OCI-LY1 (cell line): ENCODE data around the gene CAD.

Experiments
- EZH2 ChIP-seq: fragments of 200-600 bp; sonication (generic), shearing (Covaris generic); IDR thresholded peaks from 2 replicates; pipeline ENCODE4 v1.8.0; 2017; ENCODE audit warnings: borderline replicate concordance, mixed run types, mild to moderate bottlenecking, antibody characterized with exemption, low read length, moderate library complexity, mixed read lengths
- TF ChIP-seq, protein P1 (sequence below): fragments of 200-600 bp; sonication (generic), shearing (Covaris generic); IDR thresholded peaks from 2 replicates; pipeline ENCODE4 v1.5.1; 2017; ENCODE audit warnings: mild to moderate bottlenecking, antibody characterized with exemption, low read length, moderate library complexity, mixed read lengths

DNA sequence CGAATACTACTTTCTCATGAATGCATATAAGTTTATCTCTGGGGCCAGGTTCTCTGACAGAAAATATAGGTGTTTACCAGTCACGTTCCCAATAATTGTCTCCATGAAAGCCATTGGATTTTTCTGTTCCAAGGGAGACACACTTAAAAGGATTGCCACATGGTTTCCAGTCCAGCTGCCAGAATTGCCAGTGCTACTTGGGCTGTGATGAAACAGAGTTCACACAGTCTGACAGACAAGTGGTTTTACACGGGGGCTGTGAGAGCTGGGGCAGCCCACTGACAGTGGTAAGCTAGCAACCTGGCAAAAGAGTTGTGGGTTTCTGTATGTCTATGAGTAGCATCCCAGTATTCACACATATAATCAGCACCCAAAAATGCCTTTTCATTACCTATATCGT, 33.1 kb upstream of the CAD start:
- TF ChIP-seq, protein P1, sequence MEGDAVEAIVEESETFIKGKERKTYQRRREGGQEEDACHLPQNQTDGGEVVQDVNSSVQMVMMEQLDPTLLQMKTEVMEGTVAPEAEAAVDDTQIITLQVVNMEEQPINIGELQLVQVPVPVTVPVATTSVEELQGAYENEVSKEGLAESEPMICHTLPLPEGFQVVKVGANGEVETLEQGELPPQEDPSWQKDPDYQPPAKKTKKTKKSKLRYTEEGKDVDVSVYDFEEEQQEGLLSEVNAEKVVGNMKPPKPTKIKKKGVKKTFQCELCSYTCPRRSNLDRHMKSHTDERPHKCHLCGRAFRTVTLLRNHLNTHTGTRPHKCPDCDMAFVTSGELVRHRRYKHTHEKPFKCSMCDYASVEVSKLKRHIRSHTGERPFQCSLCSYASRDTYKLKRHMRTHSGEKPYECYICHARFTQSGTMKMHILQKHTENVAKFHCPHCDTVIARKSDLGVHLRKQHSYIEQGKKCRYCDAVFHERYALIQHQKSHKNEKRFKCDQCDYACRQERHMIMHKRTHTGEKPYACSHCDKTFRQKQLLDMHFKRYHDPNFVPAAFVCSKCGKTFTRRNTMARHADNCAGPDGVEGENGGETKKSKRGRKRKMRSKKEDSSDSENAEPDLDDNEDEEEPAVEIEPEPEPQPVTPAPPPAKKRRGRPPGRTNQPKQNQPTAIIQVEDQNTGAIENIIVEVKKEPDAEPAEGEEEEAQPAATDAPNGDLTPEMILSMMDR = no peak
- TF ChIP-seq EZH2 = no peak
